Caco-2 (cell line): ENCODE data around the gene COL5A2. TPM values are rescaled to one million over a fixed set of nuclear protein-coding genes. Genes with fewer than 3 reads are reported as not detected.

ENCODE experiments used
- BruUV-seq: library from RNA; stranded (reverse); fragments of 400-500 nt; replicated peaks from 2 replicates; lab custom pipeline; 2021; lab: Mats Ljungman, UMichigan
- CTCF ChIA-PET: fragments of 300-600 bp; sonication (Branson Sonifier 250); formaldehyde crosslinking; loops from one replicate; lab custom pipeline; 2022; ENCODE audit warnings: antibody characterized with exemption; lab: Charles Lee
- POLR2A ChIA-PET: fragments of 300-600 bp; sonication (Branson Sonifier 250); formaldehyde crosslinking; loops from one replicate; lab custom pipeline; 2022; ENCODE audit warnings: antibody characterized with exemption; lab: Charles Lee
- DNase-seq, 2 experiments: peaks; one replicate each; pipeline versions ENCODE4 v3.0.0 to v3.0.0-alpha.2; 2020 to 2022
- H3K27me3 ChIP-seq: replicated peaks from 2 replicates; pipeline ENCODE4 v1.6.0; 2011; ENCODE audit warnings: low read length; ENCODE audit not compliant: control insufficient read depth, insufficient read depth
- H3K36me3 ChIP-seq: 2 replicates; pipeline ENCODE4 v1.5.1; 2011; ENCODE audit warnings: low read length; ENCODE audit not compliant: control insufficient read depth, insufficient read depth
- H3K4me1 ChIP-seq: fragments of 250-450 bp; sonication (Bioruptor Pico); 2 replicates; pipeline ENCODE4 v1.5.1; 2020; ENCODE audit warnings: mild to moderate bottlenecking
- H3K4me3 ChIP-seq: 2 replicates; pipeline ENCODE4 v1.5.1; 2011; ENCODE audit warnings: low read depth, mild to moderate bottlenecking, control low read depth, low read length
- H3K9me3 ChIP-seq: fragments of 250-450 bp; sonication (Bioruptor Pico); 2 replicates; pipeline ENCODE4 v1.5.1; 2020; ENCODE audit warnings: mild to moderate bottlenecking, moderate library complexity
- H3K27ac Mint-ChIP-seq: one replicate; pipeline ENCODE4 v1.8.0; 2022; ENCODE audit warnings: mixed read lengths; ENCODE audit not compliant: unreplicated experiment
- H3K27me3 Mint-ChIP-seq: one replicate; pipeline ENCODE4 v1.8.0; 2022; ENCODE audit warnings: mixed read lengths; ENCODE audit not compliant: insufficient read depth, unreplicated experiment
- H3K36me3 Mint-ChIP-seq: one replicate; pipeline ENCODE4 v1.8.0; 2022; ENCODE audit warnings: mild to moderate bottlenecking, mixed read lengths; ENCODE audit not compliant: insufficient read depth, unreplicated experiment
- H3K4me1 Mint-ChIP-seq: one replicate; pipeline ENCODE4 v1.8.0; 2022; ENCODE audit warnings: low read depth, mixed read lengths; ENCODE audit not compliant: unreplicated experiment
- H3K4me3 Mint-ChIP-seq: one replicate; pipeline ENCODE4 v1.8.0; 2022; ENCODE audit warnings: mild to moderate bottlenecking, moderate library complexity, mixed read lengths; ENCODE audit not compliant: unreplicated experiment
- H3K9me3 Mint-ChIP-seq: one replicate; pipeline ENCODE4 v1.8.0; 2022; ENCODE audit warnings: mixed read lengths; ENCODE audit not compliant: unreplicated experiment
- intact Hi-C: fragments of 100-400 bp; cut with micrococcal nuclease; formaldehyde crosslinking; loops from one replicate; pipeline ENCODE4 v1.10.0; 2022; ENCODE audit not compliant: unreplicated experiment
- total RNA-seq: library from RNA; stranded (reverse); gene quantifications from 2 replicates; pipeline ENCODE4 v1.2.3, GENCODE V29; 2022
- TF ChIP-seq, protein P1 (sequence below), 2 experiments: fragments of 200-600 bp in 1 of 2; IDR thresholded peaks; 1 replicate in 1 of 2; 2 replicates in 1 of 2; pipeline versions ENCODE4 v1.5.1 to v1.8.0; 2011 to 2022; ENCODE audit warnings: antibody characterized with exemption in 1 of 2, control low read depth in 1 of 2, inconsistent platforms in 1 of 2, low read depth in 1 of 2, low read length in 1 of 2, mild to moderate bottlenecking in 1 of 2, moderate library complexity in 1 of 2; ENCODE audit not compliant: insufficient read depth in 1 of 2, severe bottlenecking in 1 of 2, unreplicated experiment in 1 of 2

COL5A2 gene
- total RNA-seq, 1 experiment from 2014 or later = 244 TPM

DNA sequence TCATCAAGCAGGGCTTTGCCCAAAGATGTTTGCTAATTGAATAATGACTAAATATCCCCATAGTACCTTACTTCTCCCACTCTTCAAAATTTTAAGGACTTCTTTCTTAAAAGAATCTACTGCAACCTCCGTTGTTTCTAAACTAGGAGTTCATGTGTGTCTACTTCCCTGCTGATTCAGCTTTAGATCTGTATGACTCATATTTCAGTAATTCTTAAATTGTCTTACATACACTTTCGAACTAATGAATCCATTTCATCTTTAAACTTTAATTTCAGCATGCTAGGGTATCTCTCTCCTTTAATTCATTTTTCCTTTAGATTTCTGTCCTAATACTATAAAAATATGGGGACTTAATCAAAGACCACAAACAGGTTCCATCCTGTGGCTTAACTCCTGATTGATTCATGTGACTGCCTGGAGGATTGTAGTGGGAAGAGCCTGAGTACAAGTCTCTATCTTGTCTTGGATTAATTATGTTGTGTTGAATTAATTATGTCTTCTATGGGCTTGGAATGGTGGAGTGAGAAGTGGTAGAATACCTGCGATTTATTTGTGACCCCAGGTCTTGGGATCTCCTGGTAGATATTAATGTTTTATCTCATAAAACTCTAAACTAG, 24.9 kb upstream of the COL5A2 start:
- H3K27ac Mint-ChIP-seq = no peak overlapping the region
- DNase-seq = no peak
- intact Hi-C loops = no loop called here
- Histone ChIP-seq H3K4me3 (no peak overlapping the region), H3K36me3 (no peaks in the 10 kb centered on the region), H3K27me3 (no peaks in the 10 kb centered on the region), H3K9me3 (no peaks in the 10 kb centered on the region), H3K4me1 (peaks cover 19% of the 10 kb centered on the region)
- BruUV-seq = no TSS peak
- H3K36me3 Mint-ChIP-seq = no peaks in the 10 kb centered on the region
- H3K27me3 Mint-ChIP-seq = no peaks in the 10 kb centered on the region
- POLR2A ChIA-PET = no interaction called here
- no peak overlapping the region for H3K4me3 Mint-ChIP-seq
- no peaks in the 10 kb centered on the region for H3K9me3 Mint-ChIP-seq
- CTCF ChIA-PET = no interaction called here
- TF ChIP-seq, protein P1, sequence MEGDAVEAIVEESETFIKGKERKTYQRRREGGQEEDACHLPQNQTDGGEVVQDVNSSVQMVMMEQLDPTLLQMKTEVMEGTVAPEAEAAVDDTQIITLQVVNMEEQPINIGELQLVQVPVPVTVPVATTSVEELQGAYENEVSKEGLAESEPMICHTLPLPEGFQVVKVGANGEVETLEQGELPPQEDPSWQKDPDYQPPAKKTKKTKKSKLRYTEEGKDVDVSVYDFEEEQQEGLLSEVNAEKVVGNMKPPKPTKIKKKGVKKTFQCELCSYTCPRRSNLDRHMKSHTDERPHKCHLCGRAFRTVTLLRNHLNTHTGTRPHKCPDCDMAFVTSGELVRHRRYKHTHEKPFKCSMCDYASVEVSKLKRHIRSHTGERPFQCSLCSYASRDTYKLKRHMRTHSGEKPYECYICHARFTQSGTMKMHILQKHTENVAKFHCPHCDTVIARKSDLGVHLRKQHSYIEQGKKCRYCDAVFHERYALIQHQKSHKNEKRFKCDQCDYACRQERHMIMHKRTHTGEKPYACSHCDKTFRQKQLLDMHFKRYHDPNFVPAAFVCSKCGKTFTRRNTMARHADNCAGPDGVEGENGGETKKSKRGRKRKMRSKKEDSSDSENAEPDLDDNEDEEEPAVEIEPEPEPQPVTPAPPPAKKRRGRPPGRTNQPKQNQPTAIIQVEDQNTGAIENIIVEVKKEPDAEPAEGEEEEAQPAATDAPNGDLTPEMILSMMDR (IDR thresholded peaks at IDR 0.05; ENCODE audit: insufficient read depth in 1 of 2, low read depth in 1 of 2, low read length in 1 of 2, severe bottlenecking in 1 of 2, unreplicated experiment in 1 of 2) = no peak
- peaks cover 11% of the 10 kb centered on the region for H3K4me1 Mint-ChIP-seq

DNA sequence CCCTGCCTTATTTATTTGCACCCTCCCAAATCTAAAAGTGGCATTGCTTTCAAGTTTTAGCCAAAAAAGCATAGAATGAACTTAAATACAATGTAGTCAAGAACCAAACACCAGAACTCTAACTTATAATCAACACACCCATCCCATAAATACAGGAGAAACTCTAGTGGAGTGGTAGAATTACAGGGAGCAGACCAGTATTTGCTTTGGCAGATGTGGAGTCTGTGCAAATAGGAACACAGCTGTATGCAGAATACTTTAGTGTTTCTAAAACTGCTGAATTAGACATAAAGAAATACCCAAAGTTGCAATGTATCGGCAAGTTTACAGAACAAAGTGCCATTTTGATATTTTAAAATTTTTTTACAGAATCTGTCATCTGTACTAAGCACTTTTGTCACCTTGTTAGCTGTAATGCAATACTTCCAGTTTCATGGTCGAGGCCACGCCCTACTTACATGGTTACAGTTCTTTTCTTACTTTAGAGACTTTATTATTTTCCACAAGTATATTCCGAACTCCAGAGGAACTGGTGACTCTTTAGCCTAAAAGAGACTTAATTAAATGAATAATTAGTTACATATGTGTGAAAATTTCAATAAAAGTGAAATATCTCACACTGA, 23.7 kb upstream of the COL5A2 start:
- ChIA-PET CTCF (no interaction called here), POLR2A (no interaction called here)
- no peaks in the 10 kb centered on the region for H3K9me3 ChIP-seq
- no peaks in the 10 kb centered on the region for H3K27me3 ChIP-seq
- Mint-ChIP-seq H3K36me3 (no peaks in the 10 kb centered on the region), H3K27me3 (no peaks in the 10 kb centered on the region), H3K9me3 (no peaks in the 10 kb centered on the region), H3K27ac (no peak overlapping the region), H3K4me1 (peaks cover 6% of the 10 kb centered on the region), H3K4me3 (no peak overlapping the region)
- no TSS peak for BruUV-seq
- peaks cover 13% of the 10 kb centered on the region for H3K4me1 ChIP-seq
- intact Hi-C loops = no loop called here
- DNase-seq = no peak
- no peak overlapping the region for H3K4me3 ChIP-seq
- no peaks in the 10 kb centered on the region for H3K36me3 ChIP-seq
- TF ChIP-seq, protein P1 (IDR thresholded peaks at IDR 0.05; ENCODE audit: insufficient read depth in 1 of 2, low read depth in 1 of 2, low read length in 1 of 2, severe bottlenecking in 1 of 2, unreplicated experiment in 1 of 2) = no peak

DNA sequence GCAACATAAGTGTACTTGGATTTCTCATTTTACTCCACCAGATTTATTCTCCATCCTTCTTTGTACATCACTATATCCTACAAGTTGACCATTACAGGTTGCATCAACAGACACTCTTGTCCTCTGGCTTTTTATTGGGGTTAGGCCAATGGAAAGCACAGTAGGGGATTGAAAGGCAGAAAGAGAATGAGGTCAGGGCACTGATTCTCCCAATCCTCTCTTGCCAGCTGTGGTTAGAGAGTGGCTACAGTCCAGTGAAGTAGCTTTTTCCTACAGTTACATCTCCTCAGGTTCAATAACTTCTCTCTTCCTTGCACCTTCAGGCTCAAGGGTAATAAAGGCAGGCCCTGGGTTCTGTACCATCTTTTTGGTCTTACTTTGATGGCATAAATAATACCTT, 20.2 kb upstream of the COL5A2 start:
- no TSS peak for BruUV-seq
- no peaks in the 10 kb centered on the region for H3K27me3 ChIP-seq
- H3K4me1 ChIP-seq = peaks cover 4% of the 10 kb centered on the region; the same call in 1 of the 2 replicates
- Mint-ChIP-seq H3K4me3 (no peak overlapping the region), H3K27me3 (no peaks in the 10 kb centered on the region), H3K4me1 (no peaks in the 10 kb centered on the region), H3K9me3 (peaks cover 10% of the 10 kb centered on the region), H3K36me3 (no peaks in the 10 kb centered on the region), H3K27ac (no peak overlapping the region)
- TF ChIP-seq, protein P1 (IDR thresholded peaks at IDR 0.05; ENCODE audit: insufficient read depth in 1 of 2, low read depth in 1 of 2, low read length in 1 of 2, severe bottlenecking in 1 of 2, unreplicated experiment in 1 of 2) = no peak
- no peak overlapping the region for H3K4me3 ChIP-seq
- ChIA-PET CTCF (no interaction called here), POLR2A (no interaction called here)
- no peaks in the 10 kb centered on the region for H3K36me3 ChIP-seq
- DNase-seq = no peak
- intact Hi-C loops = no loop called here
- no peaks in the 10 kb centered on the region for H3K9me3 ChIP-seq
